Stimulated activated CD4-positive, alpha-beta T cell treated with anti-CD3 and anti-CD28 coated beads, TNF-alpha, amount 100 ng/mL, for 1 hour (primary cell): Measurements from ENCODE around the gene PRKAG2.
"Not testable (repeated sequence)": the region's sequence is repeated elsewhere in the genome, so short reads cannot be mapped to it uniquely, and the experiment has no call there.

Source experiments
- DNase-seq, 3 donors: peaks; one replicate each; pipeline ENCODE4 v3.0.0-alpha.2; 2020; ENCODE audit warnings: low read depth in 3 of 3, low spot score in 1 of 3

The PRKAG2 gene

GRCh38 chr7:151600331-151600730 lies 276.6 kb downstream of the PRKAG2 start:
- no peak for DNase-seq

- no peak for DNase-seq
These were observed 277.3 kb downstream of the PRKAG2 start for GRCh38 chr7:151599401-151600227.

GRCh38 chr7:151597541-151598444 lies 279.1 kb downstream of the PRKAG2 start:
- DNase-seq, result no peak

- DNase-seq, result no peak
These were observed 281.1 kb downstream of the PRKAG2 start for GRCh38 chr7:151595702-151596350.

- DNase-seq, result no peak
These were observed 283.9 kb downstream of the PRKAG2 start for GRCh38 chr7:151592868-151593486.

- DNase-seq, result no peak
These were observed 284.6 kb downstream of the PRKAG2 start for GRCh38 chr7:151592330-151592729.

- DNase-seq, result no peak
These were observed 285.0 kb downstream of the PRKAG2 start for GRCh38 chr7:151591866-151592265.

GRCh38 chr7:151590850-151591771 lies 285.8 kb downstream of the PRKAG2 start:
- DNase-seq, result no peak

- no peak for DNase-seq
These were observed 286.7 kb downstream of the PRKAG2 start for GRCh38 chr7:151590071-151590849.

- no peak for DNase-seq
These were observed 287.9 kb downstream of the PRKAG2 start for GRCh38 chr7:151588982-151589381.

GRCh38 chr7:151586531-151587260 lies 290.2 kb downstream of the PRKAG2 start:
- no peak for DNase-seq

GRCh38 chr7:151585744-151586393 lies 291.0 kb downstream of the PRKAG2 start:
- no peak for DNase-seq

GRCh38 chr7:151581741-151582140 lies 295.2 kb downstream of the PRKAG2 start:
- DNase-seq, result no peak

- DNase-seq, result no peak
These were observed 297.3 kb downstream of the PRKAG2 start for GRCh38 chr7:151579644-151580043.

- DNase-seq, result no peak
These were observed 301.5 kb downstream of the PRKAG2 start for GRCh38 chr7:151575410-151575809.

- not testable (repeated sequence) for DNase-seq
These were observed 303.9 kb downstream of the PRKAG2 start for GRCh38 chr7:151573046-151573445.

GRCh38 chr7:151572136-151572535 lies 304.8 kb downstream of the PRKAG2 start:
- DNase-seq, result no peak

GRCh38 chr7:151571471-151571870 lies 305.4 kb downstream of the PRKAG2 start:
- DNase-seq, result no peak
